A549 (cell line): Measurements from ENCODE around the gene LBH. TPM values are rescaled to one million over a fixed set of nuclear protein-coding genes. Genes with fewer than 3 reads are reported as not detected.

Source experiments
- ATAC-seq, 2 experiments: fragments of 200-7000 bp in 1 of 2; fragments of >200 bp in 1 of 2; cut with Nextera tagmentation in 1 of 2; cut with Tn5 transposase in 1 of 2; 3 replicates each; pipeline versions ENCODE4 v1.8.0 to v1.9.1; 2018 to 2020; ENCODE audit warnings: mild to moderate bottlenecking in 1 of 2, moderate library complexity in 1 of 2
- CTCF ChIA-PET: fragments of 300-600 bp; sonication (Branson Sonifier 250); formaldehyde crosslinking; extraction: SDS; loops from one replicate; lab custom pipeline; 2021; ENCODE audit warnings: antibody characterized with exemption, inconsistent platforms; lab: Yijun Ruan, JAX
- POLR2A ChIA-PET: fragments of 350-600 bp; formaldehyde crosslinking; extraction: SDS; loops from one replicate; lab custom pipeline; 2021; ENCODE audit warnings: antibody characterized with exemption, inconsistent platforms; lab: Yijun Ruan, JAX
- DNase-seq, 2 experiments: peaks; one replicate each; pipeline versions ENCODE4 v3.0.0 to v3.0.0-alpha.2; 2011 to 2016; ENCODE audit warnings: low read depth in 1 of 2, low spot score in 1 of 2
- FAIRE-seq: peaks from 2 replicates; lab custom pipeline; 2011; peaks lifted over from hg19 to GRCh38; lab: Jason Lieb, UNC
- H3K27ac ChIP-seq, 2 experiments: fragments of >200 bp; sonication (Bioruptor Twin); formaldehyde crosslinking; 3 replicates each; pipeline ENCODE4 v1.5.1; 2016 to 2017
- H3K4me1 ChIP-seq: fragments of >200 bp; sonication (Bioruptor Twin); formaldehyde crosslinking; 3 replicates; pipeline ENCODE4 v1.6.1; 2016
- H3K4me2 ChIP-seq: fragments of >200 bp; sonication (Bioruptor Twin); formaldehyde crosslinking; 3 replicates; pipeline ENCODE4 v1.6.1; 2016
- H3K4me3 ChIP-seq: fragments of >200 bp; sonication (Bioruptor Twin); formaldehyde crosslinking; 3 replicates; pipeline ENCODE4 v1.5.1; 2016
- H3K9me3 ChIP-seq: fragments of >200 bp; sonication (Bioruptor Twin); formaldehyde crosslinking; 3 replicates; pipeline ENCODE4 v1.6.1; 2016
- BHLHE40 ChIP-seq: IDR thresholded peaks from 2 replicates; pipeline ENCODE4 v1.6.1; 2012; ENCODE audit warnings: low read depth, low read length, inconsistent platforms
- CBX2 ChIP-seq: fragments of 200-600 bp; sonication (generic); IDR thresholded peaks from 2 replicates; pipeline ENCODE4 v1.6.1; 2016; ENCODE audit warnings: low read depth, mild to moderate bottlenecking, borderline replicate concordance
- CBX8 ChIP-seq: fragments of 200-600 bp; sonication (generic); IDR thresholded peaks from 2 replicates; pipeline ENCODE4 v1.6.1; 2016
- CEBPB ChIP-seq, 2 experiments: fragments of >200 bp in 1 of 2; sonication (Bioruptor Twin) in 1 of 2; formaldehyde crosslinking in 1 of 2; IDR thresholded peaks; 2 replicates each; pipeline ENCODE4 v1.6.1; 2012 to 2016
- CHD4 ChIP-seq: fragments of 200-600 bp; sonication (generic); IDR thresholded peaks from 2 replicates; pipeline ENCODE4 v1.6.1; 2016; ENCODE audit warnings: antibody characterized with exemption, mild to moderate bottlenecking, borderline replicate concordance
- EHF ChIP-seq: fragments of 250-450 bp; sonication (Bioruptor Pico); IDR thresholded peaks from 2 replicates; pipeline ENCODE4 v1.5.0; 2020; ENCODE audit warnings: mild to moderate bottlenecking
- EHMT2 ChIP-seq: fragments of 200-600 bp; sonication (generic); IDR thresholded peaks from 2 replicates; pipeline ENCODE4 v1.6.1; 2016; ENCODE audit warnings: antibody characterized with exemption, low read depth, mild to moderate bottlenecking, moderate library complexity
- FOXS1 ChIP-seq: fragments of 250-450 bp; sonication (Bioruptor Pico); IDR thresholded peaks from 2 replicates; pipeline ENCODE4 v1.5.0; 2020; ENCODE audit warnings: mild to moderate bottlenecking, moderate library complexity
- HDAC2 ChIP-seq: fragments of 200-600 bp; sonication (generic); IDR thresholded peaks from 2 replicates; pipeline ENCODE4 v1.6.1; 2016
- HOXA7 ChIP-seq: fragments of 250-450 bp; sonication (Bioruptor Pico); IDR thresholded peaks from 2 replicates; pipeline ENCODE4 v1.5.0; 2020; ENCODE audit warnings: mild to moderate bottlenecking, moderate library complexity
- HOXB13 ChIP-seq: fragments of 250-450 bp; sonication (Bioruptor Pico); IDR thresholded peaks from 2 replicates; pipeline ENCODE4 v1.5.0; 2020; ENCODE audit warnings: low read depth, mild to moderate bottlenecking, moderate library complexity
- HOXB5 ChIP-seq: fragments of 250-450 bp; sonication (Bioruptor Pico); IDR thresholded peaks from 2 replicates; pipeline ENCODE4 v1.5.0; 2020; ENCODE audit warnings: mild to moderate bottlenecking, moderate library complexity
- JUN ChIP-seq, 2 experiments: fragments of >200 bp; sonication (Bioruptor Twin); formaldehyde crosslinking; IDR thresholded peaks; 2 replicates in 1 of 2; 3 replicates in 1 of 2; pipeline ENCODE4 v1.6.1; 2016 to 2017
- JUNB ChIP-seq: fragments of >200 bp; sonication (Bioruptor Twin); formaldehyde crosslinking; IDR thresholded peaks from 2 replicates; pipeline ENCODE4 v1.6.1; 2016
- KDM1A ChIP-seq: fragments of 200-600 bp; sonication (generic); IDR thresholded peaks from 2 replicates; pipeline ENCODE4 v1.6.1; 2016; ENCODE audit warnings: low read depth, mild to moderate bottlenecking
- KDM5A ChIP-seq: fragments of 200-600 bp; sonication (generic); IDR thresholded peaks from 2 replicates; pipeline ENCODE4 v1.6.1; 2016; ENCODE audit warnings: antibody characterized with exemption, mild to moderate bottlenecking
- MAZ ChIP-seq: fragments of 150-350 bp; IDR thresholded peaks from 2 replicates; pipeline ENCODE4 v1.6.1; 2014; ENCODE audit warnings: antibody characterized with exemption, low read depth, low read length, borderline replicate concordance
- NPAS2 ChIP-seq: fragments of 250-450 bp; sonication (Bioruptor Pico); IDR thresholded peaks from 2 replicates; pipeline ENCODE4 v1.8.0; 2022; ENCODE audit warnings: mild to moderate bottlenecking, moderate library complexity, borderline replicate concordance
- NR3C1 ChIP-seq: fragments of >200 bp; sonication (Bioruptor Twin); formaldehyde crosslinking; IDR thresholded peaks from 3 replicates; pipeline ENCODE4 v1.6.1; 2017
- PHF8 ChIP-seq: fragments of 200-600 bp; sonication (generic); IDR thresholded peaks from 2 replicates; pipeline ENCODE4 v1.6.1; 2016; ENCODE audit warnings: low read depth, mild to moderate bottlenecking, antibody characterized with exemption, moderate library complexity, borderline replicate concordance
- POLR2A ChIP-seq: IDR thresholded peaks from 2 replicates; pipeline ENCODE4 v1.6.1; 2012; ENCODE audit warnings: mild to moderate bottlenecking, low read length
- RAD21 ChIP-seq, 2 experiments: fragments of >200 bp in 1 of 2; sonication (Bioruptor Twin) in 1 of 2; formaldehyde crosslinking in 1 of 2; IDR thresholded peaks in 1 of 2; conservative IDR thresholded peaks in 1 of 2; 2 replicates in 1 of 2; 3 replicates in 1 of 2; pipeline ENCODE4 v1.6.1; 2012 to 2018; ENCODE audit warnings: inconsistent platforms in 1 of 2
- RCOR1 ChIP-seq: fragments of 150-350 bp; IDR thresholded peaks from 2 replicates; pipeline ENCODE4 v1.6.1; 2014; ENCODE audit warnings: antibody characterized with exemption, low read length, low read depth
- SMC3 ChIP-seq: fragments of >200 bp; sonication (Bioruptor Twin); formaldehyde crosslinking; IDR thresholded peaks from 3 replicates; pipeline ENCODE4 v1.6.1; 2018; ENCODE audit warnings: inconsistent platforms
- TFCP2L1 ChIP-seq: fragments of 250-450 bp; sonication (Bioruptor Pico); IDR thresholded peaks from 2 replicates; pipeline ENCODE4 v1.5.0; 2021; ENCODE audit warnings: mild to moderate bottlenecking
- ZC3H11A ChIP-seq: fragments of 450-650 bp; IDR thresholded peaks from 2 replicates; pipeline ENCODE4 v1.6.1; 2014; ENCODE audit warnings: antibody characterized with exemption, mild to moderate bottlenecking
- ZSCAN20 ChIP-seq: fragments of 250-450 bp; sonication (Bioruptor Pico); IDR thresholded peaks from 2 replicates; pipeline ENCODE4 v1.8.0; 2022; ENCODE audit warnings: mild to moderate bottlenecking, moderate library complexity
- WGBS: methylation state at CpG from one replicate; pipeline ENCODE4 v1.1.6; 2017; ENCODE audit errors: missing lambda C conversion rate; 5-methylcytosine and 5-hydroxymethylcytosine counted together
- polyA minus RNA-seq: library from RNA; depleted of rRNA, polyadenylated mRNA; stranded (reverse); fragments of >200 nt; gene quantifications from 2 replicates; pipeline ENCODE4 v1.2.3, GENCODE V29; 2011; rRNA and poly(A)+ RNA removed
- polyA plus RNA-seq, 4 experiments: library from polyadenylated mRNA; depleted of rRNA in 3 of 4; stranded (reverse); fragments of >200 nt; fragmentation: RNase III in 1 of 4; extraction: RNeasy Plus Mini Kit Qiagen cat#74134 plus additional on column Dnase treatment in 1 of 4; gene quantifications; 2 replicates in 3 of 4; 3 replicates in 1 of 4; pipeline ENCODE4 v1.2.3, GENCODE V29; 2011 to 2017
- TF ChIP-seq, protein P1 (sequence below): IDR thresholded peaks from 2 replicates; pipeline ENCODE4 v1.6.1; 2012
- TF ChIP-seq, protein P2 (sequence below): fragments of >200 bp; sonication (Bioruptor Twin); formaldehyde crosslinking; IDR thresholded peaks from 3 replicates; pipeline ENCODE4 v1.5.1; 2016
- TF ChIP-seq, protein P3 (sequence below): IDR thresholded peaks from 2 replicates; pipeline ENCODE4 v1.6.1; 2012
- TF ChIP-seq, protein P4 (sequence below): fragments of 250-450 bp; sonication (Bioruptor Pico); IDR thresholded peaks from 2 replicates; pipeline ENCODE4 v1.5.0; 2021; ENCODE audit warnings: mild to moderate bottlenecking, moderate library complexity, borderline replicate concordance
- TF ChIP-seq, protein P5 (sequence below): fragments of >200 bp; sonication (Bioruptor Twin); formaldehyde crosslinking; IDR thresholded peaks from 3 replicates; pipeline ENCODE4 v1.6.1; 2016
- TF ChIP-seq, protein P6 (sequence below): fragments of 250-450 bp; sonication (Bioruptor Pico); IDR thresholded peaks from 2 replicates; pipeline ENCODE4 v1.5.0; 2020; ENCODE audit warnings: low read depth, mild to moderate bottlenecking, moderate library complexity

LBH gene
- polyA plus RNA-seq (2011; rRNA removed) (149 and 163 TPM in 2 replicates), polyA plus RNA-seq (2017; fragmentation: RNase III; extraction: RNeasy Plus Mini Kit Qiagen cat#74134 plus additional on column Dnase treatment) (197 to 273 TPM (median 216 TPM) in 3 replicates), polyA minus RNA-seq (226 and 241 TPM in 2 replicates)
- polyA plus RNA-seq (2012; cell fraction: cytosol; rRNA removed) = 174 and 289 TPM in 2 replicates
- polyA plus RNA-seq (2012; cell fraction: nucleus; rRNA removed) = 195 and 198 TPM in 2 replicates

DNA sequence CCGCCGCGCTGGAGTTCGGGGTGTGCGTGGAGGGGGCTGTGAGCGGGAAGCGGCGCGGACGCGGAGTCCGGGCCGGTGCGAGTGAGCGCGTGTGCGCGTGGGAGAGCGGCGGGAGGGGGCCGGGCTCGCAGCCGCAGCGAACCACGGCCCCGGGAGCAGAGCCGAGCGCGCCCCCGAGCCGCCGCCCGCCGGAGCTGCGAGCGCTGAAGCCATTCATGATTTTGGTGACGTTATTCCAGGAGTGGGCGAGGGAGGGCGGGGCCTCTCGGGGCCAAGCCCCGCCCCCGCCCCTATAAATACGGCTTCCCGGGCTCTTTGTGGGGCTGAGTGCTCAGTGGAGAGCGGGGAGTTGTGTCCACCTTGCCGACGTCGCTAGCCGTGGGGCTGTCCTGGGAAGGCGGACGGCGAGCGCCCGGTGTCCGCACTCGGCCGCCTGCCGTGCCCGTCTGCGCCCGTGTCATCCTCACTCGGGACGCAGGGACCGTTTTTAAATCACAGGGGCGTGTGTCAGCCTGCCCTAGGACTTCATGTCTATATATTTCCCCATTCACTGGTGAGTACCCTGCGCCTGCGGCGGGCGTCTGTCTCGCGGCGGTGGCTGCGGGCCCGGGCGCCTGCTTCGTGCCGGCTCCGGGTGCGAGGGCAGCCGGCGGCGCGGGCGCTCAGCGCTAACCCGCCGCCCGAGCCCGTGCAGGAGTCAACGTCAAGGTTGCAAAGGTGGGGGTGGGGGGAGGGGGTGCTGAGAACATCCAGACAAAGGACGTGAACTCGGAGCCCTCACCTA, at the start of gene LBH:
TSS of gene LBH (plus strand) at position 323 of the 784 bp plus-strand sequence. CDS start at position 528, 205 bp downstream.
- Histone ChIP-seq H3K4me1 (peaks cover 33% of the 10 kb centered on the region), H3K27ac (peak within 1 kb of the TSS; percentile 92 to 94), H3K9me3 (no peaks in the 10 kb centered on the region), H3K4me2 (peak within 1 kb of the TSS; percentile 83), H3K4me3 (peak within 1 kb of the TSS; percentile 97)
- DNase-seq (peak; percentile 87 to 88), ATAC-seq (peak; percentile 59 to 68), FAIRE-seq (no peak)
- CTCF ChIA-PET = interaction anchor here (0.6 to 12.4 kb wide), 11 partner anchors 11 to 480 kb away, joined by 3 to 135 read pairs (median 10); no protein-coding TSS in a partner anchor
- POLR2A ChIA-PET = interaction anchor here (0.5 to 3.9 kb wide), 57 partner anchors 9 to 1934 kb away, joined by 3 to 70 read pairs (median 5); partner anchors contain the start of genes LCLAT1 and SLC30A6
- 1% methylated on average over 53 of the region's 92 CpGs for WGBS
- no peak for TF ChIP-seq ZC3H11A
- TF ChIP-seq PHF8 = peak; percentile 74; the same call in 1 of the 2 replicates
- TF ChIP-seq MAZ = peak; percentile 29; the same call in 1 of the 2 replicates
- TF ChIP-seq HOXB5 (CRISPR knock-in tag) = 0 out of 2 replicates have a peak, but pooled peaks have one; percentile 32
- TF ChIP-seq HOXB13 (CRISPR knock-in tag) = no peak
- no peak for TF ChIP-seq BHLHE40
- TF ChIP-seq RAD21 (conservative IDR thresholded peaks at IDR 0.05 in 1 of 2, IDR thresholded peaks at IDR 0.05 in 1 of 2) = 0 out of 5 replicates have a peak, but pooled peaks of 1 of the 2 experiments have one; percentile 21
- TF ChIP-seq POLR2A = peak; percentile 100
- TF ChIP-seq CBX2 = no peak
- no peak for TF ChIP-seq CBX8
- TF ChIP-seq KDM1A = no peak
- TF ChIP-seq, protein P1, sequence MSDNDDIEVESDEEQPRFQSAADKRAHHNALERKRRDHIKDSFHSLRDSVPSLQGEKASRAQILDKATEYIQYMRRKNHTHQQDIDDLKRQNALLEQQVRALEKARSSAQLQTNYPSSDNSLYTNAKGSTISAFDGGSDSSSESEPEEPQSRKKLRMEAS = peak; percentile 11; the same call in 1 of the 2 replicates
- TF ChIP-seq KDM5A = no peak
- peak; percentile 91 to 94 for TF ChIP-seq JUN (IDR thresholded peaks at IDR 0.05)
- TF ChIP-seq, protein P2, sequence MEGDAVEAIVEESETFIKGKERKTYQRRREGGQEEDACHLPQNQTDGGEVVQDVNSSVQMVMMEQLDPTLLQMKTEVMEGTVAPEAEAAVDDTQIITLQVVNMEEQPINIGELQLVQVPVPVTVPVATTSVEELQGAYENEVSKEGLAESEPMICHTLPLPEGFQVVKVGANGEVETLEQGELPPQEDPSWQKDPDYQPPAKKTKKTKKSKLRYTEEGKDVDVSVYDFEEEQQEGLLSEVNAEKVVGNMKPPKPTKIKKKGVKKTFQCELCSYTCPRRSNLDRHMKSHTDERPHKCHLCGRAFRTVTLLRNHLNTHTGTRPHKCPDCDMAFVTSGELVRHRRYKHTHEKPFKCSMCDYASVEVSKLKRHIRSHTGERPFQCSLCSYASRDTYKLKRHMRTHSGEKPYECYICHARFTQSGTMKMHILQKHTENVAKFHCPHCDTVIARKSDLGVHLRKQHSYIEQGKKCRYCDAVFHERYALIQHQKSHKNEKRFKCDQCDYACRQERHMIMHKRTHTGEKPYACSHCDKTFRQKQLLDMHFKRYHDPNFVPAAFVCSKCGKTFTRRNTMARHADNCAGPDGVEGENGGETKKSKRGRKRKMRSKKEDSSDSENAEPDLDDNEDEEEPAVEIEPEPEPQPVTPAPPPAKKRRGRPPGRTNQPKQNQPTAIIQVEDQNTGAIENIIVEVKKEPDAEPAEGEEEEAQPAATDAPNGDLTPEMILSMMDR = 0 out of 3 replicates have a peak, but pooled peaks have one; percentile 11
- no peak for TF ChIP-seq HDAC2
- TF ChIP-seq EHMT2 = no peak
- no peak; the same call in 1 of the 3 replicates for TF ChIP-seq SMC3
- no peak for TF ChIP-seq FOXS1
- no peak for TF ChIP-seq ZSCAN20 (CRISPR knock-in tag)
- TF ChIP-seq, protein P3, sequence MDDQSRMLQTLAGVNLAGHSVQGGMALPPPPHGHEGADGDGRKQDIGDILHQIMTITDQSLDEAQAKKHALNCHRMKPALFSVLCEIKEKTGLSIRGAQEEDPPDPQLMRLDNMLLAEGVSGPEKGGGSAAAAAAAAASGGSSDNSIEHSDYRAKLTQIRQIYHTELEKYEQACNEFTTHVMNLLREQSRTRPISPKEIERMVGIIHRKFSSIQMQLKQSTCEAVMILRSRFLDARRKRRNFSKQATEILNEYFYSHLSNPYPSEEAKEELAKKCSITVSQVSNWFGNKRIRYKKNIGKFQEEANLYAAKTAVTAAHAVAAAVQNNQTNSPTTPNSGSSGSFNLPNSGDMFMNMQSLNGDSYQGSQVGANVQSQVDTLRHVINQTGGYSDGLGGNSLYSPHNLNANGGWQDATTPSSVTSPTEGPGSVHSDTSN = peak; percentile 69
- TF ChIP-seq CHD4 = no peak
- no peak for TF ChIP-seq NPAS2 (CRISPR knock-in tag)
- peak; percentile 86; the same call in 1 of the 2 replicates for TF ChIP-seq TFCP2L1 (CRISPR knock-in tag)
- no peak for TF ChIP-seq NR3C1
- TF ChIP-seq, protein P4, sequence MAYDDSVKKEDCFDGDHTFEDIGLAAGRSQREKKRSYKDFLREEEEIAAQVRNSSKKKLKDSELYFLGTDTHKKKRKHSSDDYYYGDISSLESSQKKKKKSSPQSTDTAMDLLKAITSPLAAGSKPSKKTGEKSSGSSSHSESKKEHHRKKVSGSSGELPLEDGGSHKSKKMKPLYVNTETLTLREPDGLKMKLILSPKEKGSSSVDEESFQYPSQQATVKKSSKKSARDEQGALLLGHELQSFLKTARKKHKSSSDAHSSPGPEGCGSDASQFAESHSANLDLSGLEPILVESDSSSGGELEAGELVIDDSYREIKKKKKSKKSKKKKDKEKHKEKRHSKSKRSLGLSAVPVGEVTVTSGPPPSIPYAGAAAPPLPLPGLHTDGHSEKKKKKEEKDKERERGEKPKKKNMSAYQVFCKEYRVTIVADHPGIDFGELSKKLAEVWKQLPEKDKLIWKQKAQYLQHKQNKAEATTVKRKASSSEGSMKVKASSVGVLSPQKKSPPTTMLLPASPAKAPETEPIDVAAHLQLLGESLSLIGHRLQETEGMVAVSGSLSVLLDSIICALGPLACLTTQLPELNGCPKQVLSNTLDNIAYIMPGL (CRISPR knock-in tag) = no peak
- TF ChIP-seq EHF (CRISPR knock-in tag) = no peak
- TF ChIP-seq, protein P5, sequence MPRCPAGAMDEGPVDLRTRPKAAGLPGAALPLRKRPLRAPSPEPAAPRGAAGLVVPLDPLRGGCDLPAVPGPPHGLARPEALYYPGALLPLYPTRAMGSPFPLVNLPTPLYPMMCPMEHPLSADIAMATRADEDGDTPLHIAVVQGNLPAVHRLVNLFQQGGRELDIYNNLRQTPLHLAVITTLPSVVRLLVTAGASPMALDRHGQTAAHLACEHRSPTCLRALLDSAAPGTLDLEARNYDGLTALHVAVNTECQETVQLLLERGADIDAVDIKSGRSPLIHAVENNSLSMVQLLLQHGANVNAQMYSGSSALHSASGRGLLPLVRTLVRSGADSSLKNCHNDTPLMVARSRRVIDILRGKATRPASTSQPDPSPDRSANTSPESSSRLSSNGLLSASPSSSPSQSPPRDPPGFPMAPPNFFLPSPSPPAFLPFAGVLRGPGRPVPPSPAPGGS = peak; percentile 98
- no peak for TF ChIP-seq CEBPB (IDR thresholded peaks at IDR 0.05)
- no peak for TF ChIP-seq HOXA7 (CRISPR knock-in tag)
- TF ChIP-seq, protein P6, sequence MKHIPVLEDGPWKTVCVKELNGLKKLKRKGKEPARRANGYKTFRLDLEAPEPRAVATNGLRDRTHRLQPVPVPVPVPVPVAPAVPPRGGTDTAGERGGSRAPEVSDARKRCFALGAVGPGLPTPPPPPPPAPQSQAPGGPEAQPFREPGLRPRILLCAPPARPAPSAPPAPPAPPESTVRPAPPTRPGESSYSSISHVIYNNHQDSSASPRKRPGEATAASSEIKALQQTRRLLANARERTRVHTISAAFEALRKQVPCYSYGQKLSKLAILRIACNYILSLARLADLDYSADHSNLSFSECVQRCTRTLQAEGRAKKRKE = no peak; the same call in 1 of the 2 replicates
- no peak for TF ChIP-seq JUNB
- TF ChIP-seq RCOR1 = no peak
